HepG2 (cell line): ENCODE results near the gene ATL2.

ENCODE experiments used
- ADNP ChIP-seq: sonication (generic); formaldehyde crosslinking; IDR thresholded peaks from 2 replicates; pipeline ENCODE4 v1.4.0; 2020; ENCODE audit warnings: missing genetic modification reagents
- CREM ChIP-seq, 2 experiments: sonication (generic) in 1 of 2; formaldehyde crosslinking in 1 of 2; IDR thresholded peaks; 2 replicates each; pipeline versions ENCODE4 v1.4.0 to v1.6.1; 2016 to 2020; ENCODE audit warnings: antibody characterized with exemption in 1 of 2, mild to moderate bottlenecking in 1 of 2, missing genetic modification reagents in 1 of 2
- FOXK2 ChIP-seq: fragments of 450-650 bp; IDR thresholded peaks from 2 replicates; pipeline ENCODE4 v1.6.1; 2016
- GLI4 ChIP-seq: sonication (generic); formaldehyde crosslinking; IDR thresholded peaks from 2 replicates; pipeline ENCODE4 v1.5.1; 2020; ENCODE audit warnings: missing genetic modification reagents, mild to moderate bottlenecking, moderate library complexity, borderline replicate concordance
- HDAC6 ChIP-seq: fragments of 200-600 bp; sonication (generic); IDR thresholded peaks from 2 replicates; pipeline ENCODE4 v1.7.0; 2017; ENCODE audit warnings: mild to moderate bottlenecking, antibody characterized with exemption, low read length, low read depth
- HMGA1 ChIP-seq: sonication (generic); formaldehyde crosslinking; conservative IDR thresholded peaks from 2 replicates; pipeline ENCODE4 v1.4.0; 2020; ENCODE audit warnings: missing genetic modification reagents
- NFE2 ChIP-seq: sonication (generic); formaldehyde crosslinking; IDR thresholded peaks from 2 replicates; pipeline ENCODE4 v1.4.0; 2020; ENCODE audit warnings: missing genetic modification reagents
- ONECUT2 ChIP-seq: sonication (generic); formaldehyde crosslinking; IDR thresholded peaks from 2 replicates; pipeline ENCODE4 v1.4.0; 2020; ENCODE audit warnings: missing genetic modification reagents
- POLR2A ChIP-seq, 2 experiments: IDR thresholded peaks; 2 replicates each; pipeline ENCODE4 v1.6.1; 2011; ENCODE audit warnings: low read depth in 2 of 2, low read length in 2 of 2, mild to moderate bottlenecking in 1 of 2, moderate library complexity in 1 of 2; ENCODE audit not compliant: insufficient read depth in 1 of 2
- TBX3 ChIP-seq: fragments of 450-650 bp; IDR thresholded peaks from 2 replicates; pipeline ENCODE4 v1.6.1; 2017; ENCODE audit warnings: antibody characterized with exemption, mild to moderate bottlenecking, inconsistent platforms, borderline replicate concordance
- TF ChIP-seq, protein P1 (sequence below): sonication (generic); formaldehyde crosslinking; IDR thresholded peaks from 2 replicates; pipeline ENCODE4 v1.8.0; 2022; ENCODE audit warnings: mild to moderate bottlenecking, missing genetic modification reagents
- TF ChIP-seq, protein P2 (sequence below): sonication (generic); formaldehyde crosslinking; IDR thresholded peaks from 2 replicates; pipeline ENCODE4 v1.4.0; 2020; ENCODE audit warnings: missing genetic modification reagents
- TF ChIP-seq, protein P3 (sequence below): sonication (generic); formaldehyde crosslinking; IDR thresholded peaks from 2 replicates; pipeline ENCODE4 v1.5.0; 2020; ENCODE audit warnings: mild to moderate bottlenecking, missing genetic modification reagents, moderate library complexity

DNA sequence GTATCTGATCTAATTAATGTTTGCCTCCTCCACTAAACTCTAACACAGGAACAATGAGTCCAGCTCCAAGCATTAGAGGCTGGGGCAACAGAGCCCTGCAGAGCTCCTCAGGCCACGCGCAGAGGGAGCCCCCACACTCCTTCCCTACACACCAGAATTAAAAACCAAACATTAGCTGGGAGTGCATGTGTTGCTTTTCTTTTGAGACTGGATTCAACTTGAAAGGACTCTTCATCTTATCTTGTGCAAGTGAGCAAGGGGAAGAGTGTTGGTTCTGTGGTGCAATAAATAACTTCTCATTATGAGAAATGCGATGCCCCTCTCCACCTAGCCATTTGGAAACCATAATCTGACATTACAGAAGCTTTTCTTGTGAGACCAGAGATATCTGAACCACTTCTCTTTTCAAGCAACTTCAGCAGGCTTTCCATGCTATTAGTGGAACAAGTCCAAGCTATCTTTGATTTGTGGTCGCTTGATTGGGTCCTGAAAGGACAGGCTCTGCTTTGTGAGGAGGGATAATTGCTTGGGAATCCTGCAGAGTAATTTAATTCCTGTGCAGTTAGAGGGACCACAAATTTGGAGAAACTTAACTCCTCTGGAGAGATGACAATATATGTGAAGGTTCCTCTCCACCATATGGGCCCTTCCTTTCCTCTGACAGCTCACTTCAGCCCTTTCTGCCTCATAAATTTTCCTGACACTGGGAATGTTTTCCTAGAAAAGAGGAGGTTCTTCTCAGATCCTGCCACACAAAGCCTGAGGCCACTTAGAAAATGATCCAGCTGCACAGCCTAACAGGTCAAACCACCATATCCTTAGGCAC is 112.5 kb downstream of the ATL2 start:
- TF ChIP-seq NFE2 (CRISPR knock-in tag) = no peak
- TF ChIP-seq, protein P1, sequence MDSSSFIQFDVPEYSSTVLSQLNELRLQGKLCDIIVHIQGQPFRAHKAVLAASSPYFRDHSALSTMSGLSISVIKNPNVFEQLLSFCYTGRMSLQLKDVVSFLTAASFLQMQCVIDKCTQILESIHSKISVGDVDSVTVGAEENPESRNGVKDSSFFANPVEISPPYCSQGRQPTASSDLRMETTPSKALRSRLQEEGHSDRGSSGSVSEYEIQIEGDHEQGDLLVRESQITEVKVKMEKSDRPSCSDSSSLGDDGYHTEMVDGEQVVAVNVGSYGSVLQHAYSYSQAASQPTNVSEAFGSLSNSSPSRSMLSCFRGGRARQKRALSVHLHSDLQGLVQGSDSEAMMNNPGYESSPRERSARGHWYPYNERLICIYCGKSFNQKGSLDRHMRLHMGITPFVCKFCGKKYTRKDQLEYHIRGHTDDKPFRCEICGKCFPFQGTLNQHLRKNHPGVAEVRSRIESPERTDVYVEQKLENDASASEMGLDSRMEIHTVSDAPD (CRISPR knock-in tag) = no peak
- TF ChIP-seq HDAC6 = no peak
- TF ChIP-seq POLR2A (IDR thresholded peaks at IDR 0.05; ENCODE audit: insufficient read depth in 1 of 2, low read depth in 2 of 2, low read length in 2 of 2) = no peak
- TF ChIP-seq GLI4 (CRISPR knock-in tag) = no peak
- no peak for TF ChIP-seq ADNP
- TF ChIP-seq TBX3 = no peak
- TF ChIP-seq FOXK2 = no peak
- TF ChIP-seq ONECUT2 = no peak
- TF ChIP-seq, protein P2, sequence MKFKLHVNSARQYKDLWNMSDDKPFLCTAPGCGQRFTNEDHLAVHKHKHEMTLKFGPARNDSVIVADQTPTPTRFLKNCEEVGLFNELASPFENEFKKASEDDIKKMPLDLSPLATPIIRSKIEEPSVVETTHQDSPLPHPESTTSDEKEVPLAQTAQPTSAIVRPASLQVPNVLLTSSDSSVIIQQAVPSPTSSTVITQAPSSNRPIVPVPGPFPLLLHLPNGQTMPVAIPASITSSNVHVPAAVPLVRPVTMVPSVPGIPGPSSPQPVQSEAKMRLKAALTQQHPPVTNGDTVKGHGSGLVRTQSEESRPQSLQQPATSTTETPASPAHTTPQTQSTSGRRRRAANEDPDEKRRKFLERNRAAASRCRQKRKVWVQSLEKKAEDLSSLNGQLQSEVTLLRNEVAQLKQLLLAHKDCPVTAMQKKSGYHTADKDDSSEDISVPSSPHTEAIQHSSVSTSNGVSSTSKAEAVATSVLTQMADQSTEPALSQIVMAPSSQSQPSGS (CRISPR knock-in tag) = no peak
- TF ChIP-seq CREM (IDR thresholded peaks at IDR 0.05) = no peak
- TF ChIP-seq CREM (CRISPR knock-in tag; IDR thresholded peaks at IDR 0.05) = no peak
- no peak for TF ChIP-seq HMGA1 (CRISPR knock-in tag)
- TF ChIP-seq, protein P3, sequence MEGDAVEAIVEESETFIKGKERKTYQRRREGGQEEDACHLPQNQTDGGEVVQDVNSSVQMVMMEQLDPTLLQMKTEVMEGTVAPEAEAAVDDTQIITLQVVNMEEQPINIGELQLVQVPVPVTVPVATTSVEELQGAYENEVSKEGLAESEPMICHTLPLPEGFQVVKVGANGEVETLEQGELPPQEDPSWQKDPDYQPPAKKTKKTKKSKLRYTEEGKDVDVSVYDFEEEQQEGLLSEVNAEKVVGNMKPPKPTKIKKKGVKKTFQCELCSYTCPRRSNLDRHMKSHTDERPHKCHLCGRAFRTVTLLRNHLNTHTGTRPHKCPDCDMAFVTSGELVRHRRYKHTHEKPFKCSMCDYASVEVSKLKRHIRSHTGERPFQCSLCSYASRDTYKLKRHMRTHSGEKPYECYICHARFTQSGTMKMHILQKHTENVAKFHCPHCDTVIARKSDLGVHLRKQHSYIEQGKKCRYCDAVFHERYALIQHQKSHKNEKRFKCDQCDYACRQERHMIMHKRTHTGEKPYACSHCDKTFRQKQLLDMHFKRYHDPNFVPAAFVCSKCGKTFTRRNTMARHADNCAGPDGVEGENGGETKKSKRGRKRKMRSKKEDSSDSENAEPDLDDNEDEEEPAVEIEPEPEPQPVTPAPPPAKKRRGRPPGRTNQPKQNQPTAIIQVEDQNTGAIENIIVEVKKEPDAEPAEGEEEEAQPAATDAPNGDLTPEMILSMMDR (CRISPR knock-in tag) = peak; percentile 25; the same call in 1 of the 2 replicates
